ENCODE results near the gene CILP2.

Gene CILP2

GRCh38 chr19:19528721-19529490 is 9.2 kb upstream of the CILP2 start, which contains the start of gene YJEFN3:
Gene YJEFN3, plus strand, starts transcription at chr19:19528911. Its CDS starts 22 bp downstream, at chr19:19528933.
- DNase-seq (ENCODE audit: low read depth): no peak

DNA sequence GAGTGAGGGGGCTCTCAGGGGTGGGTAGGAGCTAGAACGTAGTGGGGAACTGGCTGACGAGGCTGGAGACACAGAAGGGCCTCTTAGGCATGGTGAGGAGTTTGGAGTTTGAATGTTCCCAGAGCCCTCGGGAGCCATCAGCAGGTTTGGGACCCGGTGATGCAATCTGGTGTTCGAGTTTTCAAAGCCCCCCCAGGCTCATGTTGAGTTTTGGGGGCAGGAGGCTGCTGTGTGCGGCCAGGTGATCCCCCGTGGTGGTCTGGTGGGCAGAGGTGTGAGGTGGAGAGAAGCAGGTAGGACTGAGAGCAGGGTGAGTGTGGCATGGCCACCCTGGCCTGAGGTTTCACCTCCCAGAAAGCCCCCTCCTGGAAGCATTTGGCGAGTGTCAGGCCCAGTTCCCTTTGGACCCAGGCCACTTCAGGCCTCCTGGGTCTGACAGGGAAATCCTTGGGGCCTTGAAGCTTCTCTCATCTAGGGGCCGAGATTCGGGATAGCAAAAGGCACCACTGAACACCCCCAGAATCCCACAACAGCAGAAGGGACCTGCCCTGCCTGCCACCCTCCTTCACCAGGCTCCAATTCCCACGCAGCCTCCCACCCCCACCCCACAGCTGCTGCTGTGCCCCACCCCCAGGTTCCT is 8.2 kb upstream of the CILP2 start:
- DNase-seq (ENCODE audit: low read depth): no peak

- DNase-seq (ENCODE audit: low read depth): no peak
Observed at GRCh38 chr19:19530423-19530804, 7.7 kb upstream of the CILP2 start.

- DNase-seq (ENCODE audit: low read depth): no peak
Observed at GRCh38 chr19:19530889-19531288, 7.2 kb upstream of the CILP2 start.

DNA sequence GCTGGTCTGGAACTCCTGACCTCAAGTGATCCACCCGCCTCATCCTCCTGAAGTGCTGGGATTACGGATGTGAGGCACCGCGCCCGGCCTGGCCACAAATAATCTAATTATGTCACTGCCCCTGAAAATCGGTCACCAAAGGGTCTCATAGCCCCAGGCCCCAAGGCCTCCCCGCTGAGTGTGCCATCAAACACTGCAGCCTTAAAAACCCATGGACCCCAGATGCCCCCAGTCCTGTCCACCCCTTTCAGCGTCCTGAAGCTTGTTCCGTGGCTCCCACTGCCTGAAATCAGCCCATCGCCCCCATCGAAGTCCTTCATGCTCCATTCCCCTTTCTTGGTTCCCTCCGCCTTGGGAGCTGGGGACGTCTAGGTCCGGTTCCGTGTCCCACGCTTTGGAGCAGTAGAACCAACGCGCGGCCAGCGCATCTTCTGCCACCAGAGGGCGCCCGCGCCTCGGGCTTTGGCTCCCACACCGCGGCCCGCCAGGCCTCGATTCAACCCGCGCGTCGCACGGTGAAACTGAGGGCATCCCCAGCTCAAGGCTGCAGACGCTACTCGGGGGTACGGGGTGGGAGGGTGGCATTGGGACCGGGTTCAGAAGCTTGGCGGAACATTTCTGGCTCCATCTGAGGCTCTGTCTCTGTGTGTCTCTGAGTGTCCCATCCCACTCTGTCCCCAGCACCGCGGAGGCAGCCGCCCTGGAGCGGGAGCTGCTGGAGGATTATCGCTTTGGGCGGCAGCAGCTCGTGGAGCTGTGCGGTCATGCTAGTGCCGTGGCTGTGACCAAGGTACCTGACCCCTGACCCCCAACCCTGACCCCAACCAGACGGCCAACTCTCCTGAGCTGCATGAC is 5.9 kb upstream of the CILP2 start:
- DNase-seq (ENCODE audit: low read depth): no peak

DNA sequence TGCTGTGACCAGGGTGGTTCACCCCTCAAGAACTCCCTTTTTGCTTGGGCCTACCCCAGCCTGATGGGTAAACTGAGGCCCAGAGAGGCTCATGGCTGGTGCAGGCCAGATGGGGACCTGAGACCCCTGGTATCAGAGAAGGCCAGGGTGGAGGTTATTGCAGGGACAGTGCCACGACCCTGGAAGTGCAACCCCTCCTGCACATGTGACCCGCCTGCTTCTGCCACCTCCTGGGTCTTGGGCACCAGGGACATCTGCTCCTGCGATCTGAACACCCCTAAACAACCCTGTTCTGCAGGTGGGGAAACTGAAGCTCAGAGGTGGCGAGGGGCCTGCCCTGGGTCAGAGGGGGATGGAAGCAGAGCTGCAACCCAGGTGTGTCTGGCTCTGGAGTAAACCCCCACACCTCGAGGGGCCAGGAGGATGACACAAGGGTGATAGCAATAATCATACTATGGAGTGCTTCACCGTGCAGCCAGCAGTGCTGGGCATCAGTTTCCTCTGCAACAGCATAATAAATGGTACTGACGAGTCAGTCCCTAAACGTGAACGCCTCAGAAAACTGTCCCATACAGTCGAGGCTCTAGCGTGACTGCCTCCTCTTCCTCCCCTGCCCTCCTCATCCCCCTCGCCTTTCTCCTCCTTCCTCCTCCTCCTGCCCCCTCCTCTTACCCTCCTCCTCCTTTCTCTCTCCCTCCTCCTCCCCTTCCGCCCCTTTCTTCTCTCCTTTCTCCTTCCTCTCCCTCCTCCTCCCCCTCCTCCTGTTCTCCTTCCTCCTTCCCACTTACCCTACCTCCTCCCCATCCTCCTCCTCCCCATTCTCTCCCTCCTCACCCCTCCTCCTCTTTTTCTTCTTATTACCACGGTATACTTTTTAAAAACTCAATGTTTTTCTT is 5.0 kb upstream of the CILP2 start:
- no peak for DNase-seq (ENCODE audit: low read depth)

GRCh38 chr19:19533841-19534240 is 4.2 kb upstream of the CILP2 start:
- no peak for DNase-seq (ENCODE audit: low read depth)

DNA sequence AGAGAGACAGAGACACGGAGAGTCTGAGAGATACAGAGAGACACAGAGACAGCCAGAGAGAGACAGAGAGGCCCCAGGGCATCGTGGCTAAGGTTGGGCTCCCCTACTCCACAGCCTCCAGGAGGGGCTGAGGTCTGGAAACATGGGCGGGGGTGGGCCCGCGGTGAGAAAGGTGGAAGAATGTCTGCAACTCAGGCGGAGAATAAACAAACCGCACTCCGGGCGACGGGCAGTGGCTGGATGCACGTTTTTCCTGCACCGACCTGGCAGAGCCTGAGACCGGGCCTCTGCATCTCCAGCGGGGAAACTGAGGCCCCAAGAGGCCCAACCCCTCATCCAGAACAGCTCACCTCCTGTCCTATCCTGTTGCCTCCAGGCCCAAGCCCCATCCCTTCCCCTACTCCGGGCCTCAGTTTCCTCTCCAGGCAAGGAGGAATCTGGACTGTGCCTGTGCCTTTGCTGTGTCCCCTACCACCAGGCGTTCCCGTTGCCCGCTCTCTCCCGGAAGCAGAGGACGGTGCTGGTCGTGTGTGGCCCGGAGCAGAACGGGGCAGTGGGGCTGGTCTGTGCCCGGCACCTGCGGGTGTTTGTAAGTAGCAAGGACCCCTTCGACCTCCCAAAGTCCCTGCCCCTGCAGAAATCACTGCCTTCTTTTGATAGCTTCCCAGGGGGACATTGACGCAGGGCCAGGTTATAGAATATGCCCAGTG is 3.4 kb upstream of the CILP2 start:
- no peak for DNase-seq (ENCODE audit: low read depth)

DNA sequence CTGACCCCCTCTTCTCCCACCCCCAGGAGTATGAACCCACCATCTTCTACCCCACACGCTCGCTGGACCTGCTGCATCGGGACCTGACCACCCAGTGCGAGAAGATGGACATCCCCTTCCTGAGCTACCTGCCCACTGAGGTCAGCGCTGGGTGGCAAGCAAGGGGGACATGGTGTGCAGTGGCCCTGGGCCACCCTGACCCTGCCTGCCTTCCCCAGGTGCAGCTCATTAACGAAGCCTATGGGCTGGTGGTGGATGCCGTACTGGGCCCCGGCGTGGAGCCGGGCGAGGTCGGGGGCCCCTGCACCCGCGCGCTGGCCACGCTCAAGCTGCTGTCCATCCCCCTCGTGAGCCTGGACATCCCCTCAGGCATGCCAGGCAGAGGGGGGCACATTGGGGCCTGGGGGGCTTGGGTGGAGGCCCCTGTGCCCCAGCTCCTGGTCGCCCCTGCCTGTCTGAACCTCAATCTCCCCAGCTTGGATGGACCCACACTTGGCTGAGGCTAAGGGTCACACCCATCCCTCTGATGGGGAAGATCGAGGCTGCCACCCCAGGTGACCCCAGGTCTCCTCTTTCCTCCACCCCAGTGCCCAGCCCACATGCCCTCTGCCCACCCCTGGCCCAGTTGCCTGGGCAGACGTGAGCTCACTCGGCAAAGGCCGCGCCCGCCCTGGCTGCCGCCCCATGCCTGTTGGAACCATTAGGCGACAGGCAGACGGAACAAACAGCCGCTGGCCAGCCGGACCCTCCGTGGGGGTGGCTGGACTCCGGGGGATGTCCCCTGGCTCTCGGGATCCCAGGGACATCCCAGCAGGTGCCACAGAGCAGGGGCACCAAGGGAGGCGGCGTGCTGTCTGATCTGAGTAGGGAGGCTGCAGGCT is 2.5 kb upstream of the CILP2 start:
- no peak for DNase-seq (ENCODE audit: low read depth)

DNA sequence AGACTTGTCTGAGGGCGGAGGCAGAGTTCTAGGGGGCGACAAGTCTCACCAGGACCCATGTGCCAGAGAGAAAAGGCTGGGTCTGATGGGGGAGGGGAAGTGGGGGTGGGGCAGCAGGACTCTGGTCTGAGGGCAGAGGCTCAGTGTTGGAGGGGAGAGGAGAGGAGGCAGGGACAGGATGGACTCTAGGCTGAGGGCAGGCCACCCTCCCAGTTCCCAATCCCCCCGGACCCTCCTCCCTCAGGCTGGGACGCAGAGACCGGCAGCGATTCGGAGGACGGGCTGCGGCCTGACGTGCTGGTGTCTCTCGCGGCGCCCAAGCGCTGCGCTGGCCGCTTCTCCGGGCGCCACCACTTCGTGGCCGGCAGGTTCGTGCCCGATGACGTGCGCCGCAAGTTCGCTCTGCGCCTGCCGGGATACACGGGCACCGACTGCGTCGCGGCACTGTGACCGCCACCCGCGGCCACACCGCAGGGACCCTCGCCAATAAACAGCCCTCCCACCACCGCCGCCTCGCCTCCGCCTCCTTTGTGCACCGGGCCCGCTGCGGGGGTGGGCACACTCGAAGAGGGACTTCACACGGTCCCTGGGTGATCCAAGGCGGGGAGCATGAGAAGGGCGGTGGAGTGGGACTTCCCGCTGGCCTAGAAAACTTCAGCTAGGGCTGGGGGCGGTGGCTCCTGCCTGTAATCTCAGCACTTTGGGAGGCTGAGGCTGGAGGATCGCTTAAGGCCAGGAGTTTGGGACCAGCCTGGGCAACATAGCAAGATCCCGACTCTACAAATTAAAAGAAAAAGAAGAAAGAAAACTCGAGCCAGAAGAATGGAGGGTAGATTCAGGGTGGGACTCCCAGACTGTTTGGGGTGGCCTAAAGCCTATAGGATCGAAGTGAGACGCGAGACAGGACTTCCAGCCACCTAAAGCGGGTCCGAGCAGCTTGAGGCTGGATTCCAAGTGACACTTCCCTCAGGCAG is 703 bp upstream of the CILP2 start:
- DNase-seq (ENCODE audit: low read depth): no peak

- DNase-seq (ENCODE audit: low read depth): no peak
Observed at GRCh38 chr19:19538785-19539166, 711 bp downstream of the CILP2 start.

DNA sequence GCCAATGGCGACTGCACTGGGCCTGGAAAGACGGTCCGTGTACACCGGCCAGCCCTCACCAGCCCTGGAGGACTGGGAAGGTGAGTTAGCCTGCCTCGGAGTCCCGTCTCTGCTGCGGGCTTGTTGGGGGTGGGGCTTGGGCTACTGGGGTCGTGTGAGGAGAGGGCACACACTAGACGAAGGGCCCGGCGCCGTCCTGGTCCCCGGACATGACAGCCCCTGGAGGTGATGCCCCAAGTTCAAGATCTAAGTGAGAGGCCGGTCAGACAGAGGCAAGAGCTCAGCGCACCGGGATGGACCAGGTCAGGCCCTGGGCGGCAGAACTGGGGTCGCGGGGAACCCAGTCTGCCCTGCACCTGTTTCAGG is 1.6 kb downstream of the CILP2 start:
- no peak for DNase-seq (ENCODE audit: low read depth)

- no peak for DNase-seq (ENCODE audit: low read depth)
Observed at GRCh38 chr19:19540064-19540714, 2.1 kb downstream of the CILP2 start.

GRCh38 chr19:19540715-19541515 is 2.9 kb downstream of the CILP2 start:
- no peak for DNase-seq (ENCODE audit: low read depth)

DNA sequence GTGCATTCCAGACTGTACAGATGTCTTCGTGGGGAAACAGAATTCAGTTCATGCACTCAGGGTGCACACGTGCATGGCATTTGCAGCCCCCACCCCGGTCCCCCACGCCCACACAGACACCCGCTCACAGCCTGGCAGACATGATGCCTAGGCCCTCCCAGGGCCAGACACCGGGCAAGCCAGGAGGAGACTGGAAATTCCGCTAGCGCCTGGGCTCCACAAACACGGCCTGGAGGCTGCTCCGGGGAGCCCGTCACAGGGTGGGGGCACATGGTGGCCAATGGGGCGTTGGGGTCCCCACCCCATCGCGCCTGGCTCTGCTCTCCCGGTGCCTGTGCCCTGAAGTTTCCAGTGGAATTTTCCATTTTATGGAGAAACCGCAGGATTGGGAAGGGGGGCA is 3.6 kb downstream of the CILP2 start:
- no peak for DNase-seq (ENCODE audit: low read depth)

DNA sequence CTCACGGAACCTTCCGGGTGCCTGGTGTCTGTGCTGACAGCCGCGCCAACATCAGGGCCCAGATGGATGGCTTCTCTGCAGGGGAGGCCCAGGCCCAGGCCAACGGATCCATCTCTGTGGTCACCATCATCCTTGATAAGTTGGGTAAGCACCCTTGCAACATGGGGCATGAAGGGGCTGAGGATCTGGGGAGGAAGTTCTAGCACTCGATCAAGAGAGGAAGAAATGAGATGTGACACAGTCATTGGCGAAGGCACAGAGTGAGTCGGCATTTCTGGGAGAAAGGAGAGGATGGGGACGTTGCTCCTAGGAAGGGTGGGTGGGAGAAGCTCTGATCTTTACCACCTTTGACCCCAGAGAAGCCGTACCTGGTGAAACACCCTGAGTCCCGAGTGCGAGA is 4.4 kb downstream of the CILP2 start:
- no peak for DNase-seq (ENCODE audit: low read depth)

DNA sequence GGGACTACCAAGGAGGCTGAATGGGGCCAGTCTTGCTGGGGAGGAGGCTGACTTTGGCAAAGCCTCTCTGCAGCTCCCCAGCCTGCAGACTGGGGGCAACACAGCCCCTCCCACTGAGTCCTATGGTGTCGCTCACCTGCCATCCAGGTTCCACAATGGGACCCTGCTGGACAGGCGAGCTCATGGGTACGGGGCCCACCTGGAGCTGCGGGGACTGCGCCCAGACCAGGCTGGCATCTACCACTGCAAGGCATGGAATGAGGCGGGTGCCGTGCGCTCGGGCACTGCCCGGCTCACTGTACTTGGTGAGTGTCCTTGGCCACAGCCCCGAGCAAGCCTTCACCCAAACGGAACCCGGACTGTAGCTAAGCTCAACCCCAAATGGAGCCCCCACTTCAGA is 5.0 kb downstream of the CILP2 start:
- no peak for DNase-seq (ENCODE audit: low read depth)

DNA sequence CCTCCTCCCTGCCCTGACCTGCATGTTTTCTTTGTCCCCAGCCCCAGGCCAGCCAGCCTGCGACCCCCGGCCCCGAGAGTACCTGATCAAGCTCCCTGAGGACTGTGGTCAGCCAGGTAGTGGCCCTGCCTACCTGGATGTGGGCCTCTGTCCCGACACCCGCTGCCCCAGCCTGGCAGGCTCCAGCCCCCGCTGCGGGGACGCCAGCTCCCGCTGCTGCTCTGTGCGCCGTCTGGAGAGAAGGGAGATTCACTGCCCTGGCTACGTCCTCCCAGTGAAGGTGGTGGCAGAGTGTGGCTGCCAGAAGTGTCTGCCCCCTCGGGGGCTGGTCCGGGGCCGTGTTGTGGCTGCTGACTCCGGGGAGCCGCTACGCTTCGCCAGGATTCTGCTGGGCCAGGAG is 5.6 kb downstream of the CILP2 start:
- no peak for DNase-seq (ENCODE audit: low read depth)

All from non-pigmented ciliary epithelial cell (primary cell).